HG03025 (cell line): Measurements from ENCODE around the gene SLC24A5.

Source experiments
- ATAC-seq: cut with Tn5 transposase; IDR thresholded peaks from one replicate; pipeline ENCODE4 v1.9.1; 2021; ENCODE audit warnings: mild to moderate bottlenecking, moderate library complexity; ENCODE audit not compliant: unreplicated experiment, low FRiP score

SLC24A5 gene

DNA sequence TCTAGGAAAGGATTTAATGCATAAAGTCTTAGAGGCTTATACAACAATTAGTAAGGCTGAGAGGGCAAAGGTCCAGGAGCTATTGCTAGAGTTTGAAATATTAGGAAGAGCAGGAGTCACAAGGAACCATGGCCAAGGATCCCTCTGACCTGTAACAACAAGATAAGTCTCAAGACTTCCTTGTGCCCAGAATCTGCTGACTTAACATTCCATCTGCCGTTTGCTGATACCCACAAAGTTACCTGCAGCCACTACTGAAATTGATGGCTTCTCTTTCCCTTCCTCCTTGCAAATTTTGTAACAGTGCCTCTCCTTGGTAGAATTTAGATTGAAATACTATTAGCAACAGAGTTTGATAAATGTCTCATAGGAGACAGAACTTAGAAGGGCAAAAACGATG, 62.0 kb downstream of the SLC24A5 start:
- no peak for ATAC-seq

DNA sequence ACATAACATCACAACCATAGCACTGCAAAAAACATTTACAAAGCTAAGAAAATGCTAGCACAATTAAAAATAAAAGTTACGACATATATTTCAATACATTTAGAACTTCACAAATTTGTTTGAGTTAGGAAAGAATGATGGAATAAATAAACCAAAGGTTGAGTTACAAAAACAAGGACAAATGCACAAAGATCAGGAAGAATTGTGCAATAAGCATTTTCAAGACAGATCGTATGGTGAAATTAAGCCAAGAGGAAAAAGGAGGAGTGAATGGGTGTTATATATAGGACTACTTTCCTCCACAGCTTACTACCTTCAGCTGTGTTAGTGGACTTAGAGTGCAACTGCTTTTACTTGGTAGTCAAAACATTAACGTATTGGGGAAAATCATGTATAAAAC, 64.7 kb downstream of the SLC24A5 start:
- ATAC-seq, result no peak

DNA sequence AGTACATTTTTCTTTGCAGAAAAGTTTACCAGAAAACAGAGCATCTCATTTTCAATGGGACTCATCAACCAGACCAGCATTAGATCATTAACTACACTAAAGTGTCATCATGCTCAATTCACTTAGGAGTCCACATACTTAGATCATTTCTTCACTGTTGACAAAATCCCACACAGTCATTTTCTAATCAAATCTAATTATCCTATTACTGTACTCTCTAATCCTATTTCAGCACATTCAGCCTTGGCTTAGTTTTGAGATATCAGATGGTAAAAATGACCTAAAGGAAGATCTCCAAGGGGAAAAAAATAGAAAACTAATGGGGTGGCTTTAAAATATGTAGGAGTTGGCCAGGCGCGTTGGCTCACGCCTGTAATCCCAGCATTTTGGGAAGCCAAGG, 65.5 kb downstream of the SLC24A5 start:
- no peak for ATAC-seq

DNA sequence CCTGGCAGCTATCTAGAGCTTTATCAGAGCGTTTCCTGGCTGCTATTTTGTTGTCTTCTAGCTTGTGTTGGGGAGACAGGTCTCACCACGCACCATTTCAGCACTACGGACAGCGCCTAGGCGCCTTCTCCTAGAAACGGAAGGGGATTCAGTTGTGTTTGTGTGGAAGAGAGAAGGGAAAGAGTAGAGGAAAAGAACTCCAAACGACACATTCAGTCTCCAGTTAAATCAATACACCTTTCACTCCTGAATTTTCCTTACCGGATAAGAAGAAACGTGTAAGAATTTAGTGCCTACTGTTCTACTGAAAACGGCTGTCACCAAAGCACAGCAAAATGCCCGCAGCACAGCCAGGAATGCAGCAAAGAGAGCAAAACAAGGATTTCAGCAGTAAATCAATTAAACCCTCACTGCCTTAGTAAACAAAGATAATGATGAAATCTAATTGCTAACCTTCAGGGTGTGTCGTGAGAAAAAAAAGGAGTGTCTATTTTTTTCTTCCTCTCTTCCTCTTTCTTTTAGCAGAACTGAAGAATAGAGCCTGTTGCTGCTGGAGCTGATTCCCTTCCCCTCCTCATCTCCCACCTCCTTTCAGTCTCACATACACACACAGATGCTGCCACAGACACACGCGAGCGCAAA, 70.3 kb downstream of the SLC24A5 start:
- no peak for ATAC-seq

DNA sequence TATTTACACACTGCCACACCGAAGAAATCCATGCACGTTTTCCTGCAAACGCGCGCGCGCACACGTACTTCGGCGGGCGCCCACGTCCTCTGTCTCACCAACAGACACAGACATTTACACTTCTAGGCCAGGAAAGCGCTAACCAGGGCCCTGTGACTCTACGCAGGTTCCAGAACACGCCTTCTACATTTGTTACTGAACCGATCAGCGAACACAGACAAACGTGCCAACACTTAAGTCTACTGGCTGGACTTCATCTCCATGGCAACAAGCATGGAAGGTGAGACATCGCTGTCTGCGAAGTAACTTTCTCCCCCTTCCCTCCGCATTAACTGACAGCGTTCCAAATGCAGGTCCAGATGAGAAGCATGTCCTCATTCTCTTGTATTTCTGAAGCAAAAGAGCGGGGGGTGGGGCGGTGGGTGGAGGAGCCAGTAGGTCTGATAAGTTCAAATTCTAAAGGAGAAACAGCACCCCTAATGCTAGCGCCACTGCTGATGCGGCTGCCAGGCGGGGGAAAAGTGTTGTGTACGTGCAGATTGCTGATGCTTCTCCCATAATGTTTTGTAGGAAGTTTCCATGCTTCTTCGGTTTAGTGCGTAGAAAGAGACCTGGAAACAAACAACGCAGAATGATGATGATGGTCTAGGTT, 70.9 kb downstream of the SLC24A5 start, which contains the start of gene CTXN2:
CTXN2 (plus strand) TSS at position 92 of the 652 bp plus-strand sequence. CDS start 9,636 bp downstream, outside the sequence.
- ATAC-seq, result no peak
